H1 (cell line): ENCODE results near the gene NREP. TPM values are rescaled to one million over a fixed set of nuclear protein-coding genes. Genes with fewer than 3 reads are reported as not detected.

Experiments
- CTCF ChIA-PET: fragments of 300-600 bp; sonication (Branson Sonifier 250); formaldehyde crosslinking; loops from one replicate; lab custom pipeline; 2021; ENCODE audit not compliant: partially characterized antibody; lab: Charles Lee
- POLR2A ChIA-PET: fragments of 300-600 bp; sonication (Branson Sonifier 250); formaldehyde crosslinking; loops from one replicate; lab custom pipeline; 2021; ENCODE audit warnings: inconsistent platforms; ENCODE audit not compliant: partially characterized antibody; lab: Charles Lee
- DNase-seq, 2 experiments: peaks; one replicate each; pipeline versions ENCODE4 v3.0.0 to v3.0.0-alpha.2; 2010 to 2022; ENCODE audit warnings: low spot score in 2 of 2, low read depth in 1 of 2, mixed read lengths in 1 of 2
- FAIRE-seq: peaks from 2 replicates; lab custom pipeline; 2011; peaks lifted over from hg19 to GRCh38; lab: Jason Lieb, UNC
- H2AFZ ChIP-seq: 2 replicates; pipeline ENCODE4 v1.8.1; 2012; ENCODE audit warnings: low read length, inconsistent platforms
- H2AK5ac ChIP-seq: 2 replicates; pipeline ENCODE4 v1.6.1; 2013; ENCODE audit warnings: low read depth, low read length
- H2BK120ac ChIP-seq: replicated peaks from 2 replicates; pipeline ENCODE3; 2013; ENCODE audit warnings: low read depth, low read length, inconsistent platforms
- H2BK12ac ChIP-seq: 2 replicates; pipeline ENCODE4 v1.6.1; 2013; ENCODE audit warnings: low read depth, low read length
- H2BK15ac ChIP-seq: 2 replicates; pipeline ENCODE4 v1.6.1; 2013; ENCODE audit warnings: low read length
- H2BK20ac ChIP-seq: 2 replicates; pipeline ENCODE4 v1.6.1; 2013; ENCODE audit warnings: low read length
- H2BK5ac ChIP-seq: 2 replicates; pipeline ENCODE4 v1.6.1; 2013; ENCODE audit warnings: low read depth, low read length
- H3K14ac ChIP-seq: 2 replicates; pipeline ENCODE4 v1.6.1; 2013; ENCODE audit warnings: inconsistent platforms; ENCODE audit not compliant: insufficient read length
- H3K18ac ChIP-seq: 2 replicates; pipeline ENCODE4 v1.6.1; 2013; ENCODE audit warnings: low read length; ENCODE audit errors: extremely low read depth
- H3K23ac ChIP-seq: 2 replicates; pipeline ENCODE4 v1.6.1; 2013; ENCODE audit warnings: inconsistent platforms; ENCODE audit not compliant: insufficient read length
- H3K23me2 ChIP-seq: 2 replicates; pipeline ENCODE4 v1.6.1; 2013; ENCODE audit warnings: low read depth, low read length
- H3K27ac ChIP-seq: 2 replicates; pipeline ENCODE4 v1.6.1; 2011; ENCODE audit warnings: low read depth, low read length, inconsistent platforms
- H3K27me3 ChIP-seq, 4 experiments: replicated peaks in 1 of 4; 1 replicate in 1 of 4; 2 replicates in 3 of 4; pipeline versions ENCODE4 v1.6.1 to v1.8.1; 2011 to 2013; ENCODE audit warnings: low read length in 3 of 4, mild to moderate bottlenecking in 3 of 4, inconsistent platforms in 2 of 4, mixed read lengths in 2 of 4, moderate library complexity in 1 of 4; ENCODE audit not compliant: control insufficient read depth in 3 of 4, insufficient read depth in 3 of 4; ENCODE audit errors: extremely low read depth in 1 of 4
- H3K36me3 ChIP-seq, 4 experiments: 2 replicates each; pipeline versions ENCODE4 v1.6.1 to v1.8.1; 2011 to 2013; ENCODE audit warnings: mild to moderate bottlenecking in 4 of 4, low read length in 3 of 4, moderate library complexity in 2 of 4, control low read depth in 1 of 4, inconsistent platforms in 1 of 4; ENCODE audit not compliant: insufficient read depth in 4 of 4, control insufficient read depth in 2 of 4
- H3K4ac ChIP-seq: replicated peaks from 2 replicates; pipeline ENCODE3; 2013; ENCODE audit warnings: low read length, low read depth, mixed read lengths, inconsistent platforms; ENCODE audit not compliant: insufficient read length
- H3K4me1 ChIP-seq, 4 experiments: replicated peaks in 1 of 4; 1 replicate in 1 of 4; 2 replicates in 3 of 4; pipeline versions ENCODE4 v1.6.1 to v1.8.1; 2011 to 2013; ENCODE audit warnings: low read length in 3 of 4, inconsistent platforms in 2 of 4, mixed read lengths in 1 of 4; ENCODE audit not compliant: insufficient read depth in 4 of 4, control insufficient read depth in 3 of 4
- H3K4me2 ChIP-seq, 2 experiments: 2 replicates each; pipeline versions ENCODE4 v1.6.1 to v1.8.1; 2011 to 2013; ENCODE audit warnings: low read depth in 2 of 2, low read length in 2 of 2, control low read depth in 1 of 2, inconsistent platforms in 1 of 2, mild to moderate bottlenecking in 1 of 2; ENCODE audit not compliant: insufficient read depth in 1 of 2
- H3K4me3 ChIP-seq, 4 experiments: fragments of 200-600, 300-600 bp in 1 of 4; sonication (generic), shearing (Covaris generic), sonication (Bioruptor Twin) in 1 of 4; 2 replicates each; pipeline versions ENCODE4 v1.5.1 to v1.8.1; 2011 to 2016; ENCODE audit warnings: low read length in 4 of 4, low read depth in 3 of 4, control low read depth in 2 of 4, inconsistent platforms in 2 of 4, mild to moderate bottlenecking in 2 of 4, mixed read lengths in 1 of 4, moderate library complexity in 1 of 4; ENCODE audit not compliant: insufficient read depth in 2 of 4; ENCODE audit errors: extremely low read depth in 1 of 4
- H3K56ac ChIP-seq: replicated peaks from 2 replicates; pipeline ENCODE3; 2013; ENCODE audit warnings: low read depth, mild to moderate bottlenecking, mixed read lengths, low read length, inconsistent platforms; ENCODE audit not compliant: insufficient read length
- H3K79me1 ChIP-seq: 2 replicates; pipeline ENCODE4 v1.6.1; 2013; ENCODE audit warnings: low read depth, low read length, control low read depth
- H3K79me2 ChIP-seq, 2 experiments: 2 replicates each; pipeline versions ENCODE4 v1.6.1 to v1.8.1; 2012 to 2013; ENCODE audit warnings: low read length in 2 of 2, mild to moderate bottlenecking in 2 of 2, inconsistent platforms in 1 of 2; ENCODE audit not compliant: insufficient read depth in 2 of 2, control insufficient read depth in 1 of 2
- H3K9ac ChIP-seq, 4 experiments: replicated peaks in 1 of 4; 1 replicate in 1 of 4; 2 replicates in 3 of 4; pipeline versions ENCODE4 v1.6.1 to v1.8.1; 2011 to 2013; ENCODE audit warnings: low read depth in 3 of 4, low read length in 3 of 4, control low read depth in 2 of 4, mild to moderate bottlenecking in 2 of 4, moderate library complexity in 2 of 4, inconsistent platforms in 1 of 4; ENCODE audit errors: extremely low read depth in 1 of 4
- H3K9me3 ChIP-seq, 2 experiments: 2 replicates each; pipeline versions ENCODE4 v1.6.1 to v1.8.1; 2012 to 2013; ENCODE audit warnings: mild to moderate bottlenecking in 2 of 2, moderate library complexity in 2 of 2, control low read depth in 1 of 2, inconsistent platforms in 1 of 2, low read depth in 1 of 2, low read length in 1 of 2, mixed read lengths in 1 of 2; ENCODE audit not compliant: insufficient read depth in 2 of 2
- H4K20me1 ChIP-seq, 2 experiments: replicated peaks in 1 of 2; 2 replicates each; pipeline versions ENCODE3 to v1.8.1; 2011 to 2013; ENCODE audit warnings: inconsistent platforms in 2 of 2, low read length in 2 of 2, mild to moderate bottlenecking in 1 of 2; ENCODE audit not compliant: insufficient read depth in 2 of 2, control insufficient read depth in 1 of 2
- H4K5ac ChIP-seq: 2 replicates; pipeline ENCODE4 v1.6.1; 2013; ENCODE audit warnings: low read length, low read depth, mixed read lengths, inconsistent platforms; ENCODE audit not compliant: insufficient read length
- H4K8ac ChIP-seq: 2 replicates; pipeline ENCODE4 v1.8.0; 2013; ENCODE audit warnings: mild to moderate bottlenecking, moderate library complexity, low read length, inconsistent platforms; ENCODE audit not compliant: insufficient read depth; ENCODE audit errors: extremely low read depth
- H4K91ac ChIP-seq: replicated peaks from 2 replicates; pipeline ENCODE3; 2013; ENCODE audit warnings: low read length, mixed read lengths, inconsistent platforms; ENCODE audit not compliant: insufficient read length
- CREB1 ChIP-seq: IDR thresholded peaks from 2 replicates; pipeline ENCODE4 v1.6.1; 2012; ENCODE audit warnings: inconsistent platforms
- RNF2 ChIP-seq: fragments of 200-900, 300-1000 bp; sonication (generic); IDR thresholded peaks from 2 replicates; pipeline ENCODE4 v1.7.1; 2016; ENCODE audit warnings: borderline replicate concordance, low read depth, mild to moderate bottlenecking, antibody characterized with exemption, low read length; ENCODE audit not compliant: poor library complexity, severe bottlenecking; ENCODE audit errors: missing control alignments
- WGBS, 2 experiments: shearing (Covaris generic) in 1 of 2; methylation state at CpG; one replicate each; pipeline versions ENCODE4 v1.1.6 to v1.1.7; 2013 to 2015; ENCODE audit warnings: low lambda C conversion rate in 2 of 2, mixed read lengths in 2 of 2, inconsistent platforms in 1 of 2, low coverage in 1 of 2, missing lambda C conversion rate in 1 of 2; ENCODE audit not compliant: insufficient replicate concordance in 2 of 2, insufficient coverage in 1 of 2, insufficient read length in 1 of 2; ENCODE audit errors: extremely low coverage in 1 of 2, missing lambda C conversion rate in 1 of 2; 5-methylcytosine and 5-hydroxymethylcytosine counted together
- polyA plus RNA-seq, 7 experiments: library from polyadenylated mRNA; depleted of rRNA in 3 of 7; stranded (reverse) in 5 of 7; unstranded in 2 of 7; fragments of >200 nt in 5 of 7; fragments of 200-250 nt in 2 of 7; gene quantifications; 1 replicate in 5 of 7; 2 replicates in 1 of 7; 4 replicates in 1 of 7; pipeline versions ENCODE4 v1.2.1 to v1.2.3, GENCODE V29; 2011 to 2013; ENCODE audit warnings: missing spikeins in 2 of 7, mixed read lengths in 2 of 7
- total RNA-seq: library from RNA; stranded (reverse); fragmentation: NEBNext Ultra II Directional; extraction: Animal tissue kit (Norgen Biotek cat#: 25700); gene quantifications from 2 replicates; pipeline ENCODE4 v1.2.1, GENCODE V29; 2021

The NREP gene
- total and polyA plus RNA-seq, 2 of the 8 experiments (the other 6 are each of a cell fraction or from before 2014, with no cell fraction given): 254 to 301 TPM

- H2AK5ac ChIP-seq: no peak overlapping the region
- no peaks in the 10 kb centered on the region for H3K23me2 ChIP-seq
- peaks cover 2% of the 10 kb centered on the region for H3K79me1 ChIP-seq
- TF ChIP-seq CREB1 (no peak), RNF2 (no peak)
- H2BK5ac ChIP-seq: no peak overlapping the region
- peaks cover 6 to 14% of the 10 kb centered on the region in 2 experiments for H4K20me1 ChIP-seq
- H4K5ac ChIP-seq: no peak overlapping the region
- H3K4me1 ChIP-seq: peaks cover 0 to 4% (median 2%) of the 10 kb centered on the region in 4 experiments; a peak in 2 of 7 replicates
- FAIRE-seq: no peak
- H4K8ac ChIP-seq: no peak overlapping the region
- H2BK12ac ChIP-seq: no peak overlapping the region
- CTCF ChIA-PET: interaction anchor here (0.8 to 2.0 kb wide), 3 partner anchors 12 to 40 kb away, joined by 3 to 4 read pairs (median 3); no protein-coding TSS in a partner anchor
- no peak overlapping the region for H3K23ac ChIP-seq
- no peak overlapping the region for H4K91ac ChIP-seq
- H3K56ac ChIP-seq: no peak overlapping the region
- no peak overlapping the region for H3K27ac ChIP-seq
- no peak overlapping the region for H3K14ac ChIP-seq
- no peak overlapping the region for H3K18ac ChIP-seq
- H3K27me3 ChIP-seq: no peaks in the 10 kb centered on the region
- POLR2A ChIA-PET: interaction anchor here (0.9 to 2.5 kb wide), 3 partner anchors 8 to 12 kb away, joined by 3 to 12 read pairs (median 10); partner anchors contain the start of gene NREP
- no peaks in the 10 kb centered on the region for H3K9me3 ChIP-seq
- H2BK20ac ChIP-seq: no peak overlapping the region
- DNase-seq: no peak
- no peak overlapping the region for H3K4ac ChIP-seq
- peaks cover 0 to 23% (median 6%) of the 10 kb centered on the region in 4 experiments; a peak in 5 of 8 replicates for H3K36me3 ChIP-seq
- H3K4me2 ChIP-seq: no peak overlapping the region
- no peak overlapping the region for H3K4me3 ChIP-seq
- no peak overlapping the region for H2BK15ac ChIP-seq
- H2AFZ ChIP-seq: no peak overlapping the region
- H2BK120ac ChIP-seq: no peak overlapping the region
- WGBS, 2 experiments: 89% methylated on average over 5 of the region's 5 CpGs; no CpG with 5 or more reads in 1 of the 2 experiments
- H3K79me2 ChIP-seq: peaks cover 0 to 98% of the 10 kb centered on the region in 2 experiments; a peak in 3 of 4 replicates
- no peak overlapping the region for H3K9ac ChIP-seq
Measured at GRCh38 chr5:111749303-111750026, 7.5 kb downstream of the NREP start.
